GM19328 (cell line): ENCODE results near the gene HOMER2.
A peak's percentile ranks its signal among the peaks of the same experiment; 100 is the strongest.
"Not testable (repeated sequence)": the region's sequence is repeated elsewhere in the genome, so short reads cannot be mapped to it uniquely, and the experiment has no call there.

Experiments used
- ATAC-seq: cut with Tn5 transposase; IDR thresholded peaks from one replicate; pipeline ENCODE4 v1.9.1; 2021; ENCODE audit warnings: mild to moderate bottlenecking, moderate library complexity; ENCODE audit not compliant: unreplicated experiment

The HOMER2 gene

DNA sequence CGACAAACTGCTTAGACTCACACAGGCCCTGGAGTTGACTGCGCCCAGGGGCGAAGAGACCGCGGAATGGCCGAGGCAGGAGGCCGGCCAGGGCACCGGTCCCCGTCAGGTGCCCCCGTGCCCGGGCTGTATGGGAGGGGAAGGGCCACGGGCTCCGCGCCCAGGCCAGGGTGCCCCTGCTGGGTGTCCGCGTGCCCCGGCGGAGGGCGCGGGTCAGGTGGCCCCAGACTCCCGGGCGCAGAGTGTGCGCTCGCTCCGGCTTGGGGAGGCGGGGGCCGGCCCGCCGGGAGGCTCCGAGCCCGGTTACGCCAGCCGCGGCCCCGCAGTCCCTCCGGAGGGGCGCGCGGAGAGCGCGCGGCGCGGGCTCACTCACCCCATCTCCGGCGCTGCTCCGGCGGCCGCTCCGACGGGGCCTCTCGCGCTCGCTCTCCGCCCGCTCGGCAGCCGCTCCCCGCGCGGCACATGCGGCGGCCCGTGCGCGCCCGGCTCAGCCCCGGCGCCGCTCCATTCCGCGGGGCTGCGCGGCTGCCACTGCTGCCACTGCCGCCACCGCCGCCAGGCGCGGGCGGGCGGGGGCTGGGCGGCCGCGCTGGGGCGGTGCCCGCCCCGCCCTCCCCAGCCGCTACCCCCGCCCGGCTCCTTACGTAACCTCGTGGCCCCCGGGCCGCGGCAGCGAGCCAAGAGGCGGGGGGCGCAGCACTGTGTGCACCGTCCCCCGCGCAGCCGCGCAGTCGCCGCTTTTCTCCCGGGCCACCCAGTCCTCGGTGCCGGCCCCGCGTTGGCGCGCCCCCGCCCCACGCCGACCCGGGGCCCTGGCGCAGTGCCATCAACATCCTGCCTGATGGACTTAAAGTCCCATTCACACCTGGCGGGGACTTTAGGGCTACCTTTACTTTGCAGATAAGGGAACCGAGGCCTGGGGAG lies at the start of gene HOMER2:
Gene HOMER2 (minus strand): TSS at position 563 of the 924 bp plus-strand sequence. CDS start 185 bp downstream, at position 378.
- no peak for ATAC-seq

DNA sequence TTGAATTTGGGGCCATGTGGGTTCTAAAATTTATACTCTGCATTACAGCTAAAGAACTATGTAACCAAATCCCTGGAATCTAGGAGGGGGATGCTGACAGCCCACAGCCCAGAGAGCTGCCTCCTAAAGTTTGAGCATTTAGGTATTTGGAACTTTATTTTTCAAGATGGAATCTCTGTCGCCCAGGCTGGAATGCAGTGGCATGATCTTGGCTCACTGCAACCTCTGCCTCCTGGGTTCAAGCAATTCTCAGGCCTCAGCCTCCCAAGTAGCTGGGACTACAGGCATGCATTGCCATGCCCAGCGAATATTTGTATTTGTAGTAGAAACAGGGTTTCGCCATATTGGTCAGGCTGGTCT lies 48.1 kb upstream of the HOMER2 start:
- not testable (repeated sequence) for ATAC-seq

DNA sequence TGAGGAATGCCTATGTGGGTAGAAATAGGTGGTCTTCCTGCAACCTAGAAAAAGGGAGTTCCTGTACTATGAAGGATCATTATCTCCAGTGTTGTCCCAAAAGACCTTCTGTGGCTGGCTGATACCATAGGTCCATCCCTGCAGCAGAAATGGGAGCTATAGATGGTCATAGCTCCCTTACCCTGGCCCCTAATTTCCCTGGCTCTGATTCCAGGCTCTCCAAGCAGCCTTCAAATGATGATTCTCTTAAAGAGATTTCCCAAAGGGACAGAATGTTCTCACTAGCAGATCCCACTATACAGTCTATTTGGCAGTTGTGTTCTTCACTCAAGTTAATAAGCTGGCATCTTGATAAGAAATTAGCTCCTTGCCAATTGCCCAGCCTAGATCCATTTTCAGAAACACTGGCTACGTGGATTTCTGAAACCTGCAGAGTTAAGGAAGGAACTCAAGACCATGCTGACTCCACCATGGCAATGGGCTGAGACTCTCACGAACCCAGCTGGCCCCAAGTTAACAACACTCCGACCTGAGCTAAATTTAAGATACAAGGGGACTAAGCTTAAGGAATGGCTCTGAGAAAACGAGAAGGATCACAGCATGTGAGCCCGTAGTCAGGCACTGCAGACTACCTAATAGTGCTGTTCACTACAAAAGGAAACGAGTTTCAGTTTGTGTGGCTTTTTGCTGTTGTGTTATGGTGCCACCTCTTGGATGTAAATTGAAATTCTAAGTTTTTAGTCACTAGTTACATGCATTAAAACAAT lies 47.6 kb upstream of the HOMER2 start:
- peak; percentile 62 for ATAC-seq

DNA sequence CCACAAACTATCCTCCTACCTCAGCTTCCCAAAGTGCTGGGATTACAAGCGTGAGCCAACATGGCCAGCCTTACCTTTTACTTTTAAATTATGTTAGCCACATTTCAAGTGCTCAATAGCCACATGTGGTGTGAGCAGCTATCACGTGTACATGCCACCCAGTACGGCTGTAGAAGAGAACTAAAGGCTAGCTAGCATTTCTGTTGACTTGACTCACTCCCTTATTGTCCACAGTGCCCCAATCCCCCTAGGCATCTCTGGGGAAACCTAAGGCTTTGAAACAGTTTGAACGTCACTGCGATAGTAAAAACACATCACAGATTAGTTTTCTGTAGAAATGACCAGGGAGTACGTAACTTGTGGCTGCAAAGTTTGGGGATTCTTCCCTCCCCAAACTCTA lies 46.9 kb upstream of the HOMER2 start:
- no peak for ATAC-seq

DNA sequence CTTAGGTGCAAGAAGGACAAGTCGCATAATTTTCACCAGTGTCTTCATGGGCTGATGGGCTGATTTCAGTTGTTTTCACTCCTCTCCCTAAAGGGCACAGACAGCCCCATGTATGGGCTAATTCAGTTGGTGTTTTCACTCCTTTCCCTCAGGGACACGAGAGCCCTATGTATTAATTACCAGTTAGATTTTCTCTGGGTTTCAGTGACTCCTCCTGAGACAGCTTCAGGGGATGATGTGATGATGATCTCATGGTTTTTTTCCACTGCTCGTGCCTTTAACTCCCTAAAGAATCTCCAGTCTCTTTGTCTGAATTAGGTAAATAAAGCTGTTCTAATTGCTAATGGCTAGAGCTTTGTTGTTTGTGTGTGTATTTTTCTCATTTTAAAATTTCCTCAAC lies 43.4 kb upstream of the HOMER2 start:
- no peak for ATAC-seq

DNA sequence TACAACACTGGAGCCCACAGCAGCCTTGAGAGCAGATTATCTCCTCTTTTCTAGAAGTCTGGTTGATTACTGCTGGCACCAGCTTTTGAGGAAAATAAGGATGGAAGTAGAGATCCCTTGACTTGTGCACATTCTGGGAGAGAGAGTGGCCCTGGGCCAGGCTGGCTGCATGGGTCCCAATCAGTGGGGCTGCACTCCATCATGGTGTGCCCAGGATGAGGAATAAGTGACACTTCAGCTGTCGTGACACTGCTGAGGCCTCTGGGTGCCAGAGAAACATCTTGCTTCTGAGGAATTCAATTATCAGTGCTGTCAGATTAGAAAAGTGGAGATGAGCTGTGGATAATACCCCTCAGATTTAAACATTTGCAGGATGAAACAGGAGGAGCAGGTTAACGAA lies 42.6 kb upstream of the HOMER2 start:
- no peak for ATAC-seq

DNA sequence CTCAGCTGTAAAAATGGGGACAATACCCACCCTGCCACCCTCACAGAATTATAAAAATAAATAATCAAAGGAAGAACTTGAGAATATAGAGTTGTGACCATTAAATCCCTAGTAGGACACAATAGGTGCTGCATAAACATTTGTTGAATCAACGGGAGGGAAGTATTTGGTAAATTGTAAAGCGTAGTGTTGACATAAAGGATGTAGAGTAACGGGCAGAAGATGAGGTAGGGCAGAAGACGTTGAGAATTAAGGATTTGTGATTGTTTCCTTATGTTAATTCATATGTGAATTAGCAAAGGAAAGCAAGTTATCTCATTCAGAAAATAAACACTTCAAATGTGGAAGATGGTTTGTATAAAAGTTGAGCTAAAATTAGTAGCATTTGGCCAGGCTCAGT lies 40.6 kb upstream of the HOMER2 start:
- ATAC-seq = no peak

DNA sequence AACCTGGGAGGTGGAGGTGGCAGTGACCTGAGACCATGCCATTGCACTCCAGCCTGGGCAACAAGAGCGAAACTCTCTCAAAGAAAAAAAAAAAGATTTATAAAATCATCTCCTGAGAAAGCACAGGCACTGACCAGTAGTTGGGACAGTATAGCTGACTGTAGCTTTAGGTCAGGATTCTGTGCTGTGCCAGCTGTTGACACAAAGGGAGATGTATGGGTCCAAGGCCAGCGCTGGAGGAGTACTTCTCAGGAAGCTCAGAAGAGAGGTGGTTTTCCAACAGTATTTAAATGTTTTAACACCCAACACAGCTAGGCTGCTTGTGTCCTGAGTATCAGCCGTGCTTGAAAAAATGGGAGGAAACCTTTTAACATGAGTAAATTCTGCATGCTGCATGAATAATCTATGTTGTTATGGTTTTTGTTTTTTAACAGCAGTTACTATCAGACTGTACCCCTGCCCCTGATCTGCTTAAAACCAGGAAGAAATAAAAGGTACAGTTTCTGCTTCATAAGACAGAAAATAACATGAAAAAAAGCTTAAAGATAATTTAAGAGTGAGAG lies 40.0 kb upstream of the HOMER2 start:
- no peak for ATAC-seq

DNA sequence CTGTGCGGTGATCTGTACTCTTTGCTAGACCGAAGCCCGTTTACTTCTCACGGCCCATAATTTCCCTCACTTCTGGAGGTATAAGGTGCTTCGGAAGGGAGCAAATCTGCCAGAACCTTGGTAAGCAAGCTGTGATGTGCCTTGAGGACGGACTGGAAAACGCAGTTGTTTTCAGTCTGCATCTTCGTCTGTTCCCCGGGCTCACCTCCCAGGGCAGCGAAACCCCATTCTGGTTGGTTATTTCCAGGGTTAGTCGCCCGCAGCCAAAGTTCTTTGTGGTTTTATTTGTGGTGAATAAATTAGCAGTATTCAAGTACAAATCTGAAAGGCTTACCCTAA lies 33.9 kb upstream of the HOMER2 start:
- ATAC-seq = no peak

DNA sequence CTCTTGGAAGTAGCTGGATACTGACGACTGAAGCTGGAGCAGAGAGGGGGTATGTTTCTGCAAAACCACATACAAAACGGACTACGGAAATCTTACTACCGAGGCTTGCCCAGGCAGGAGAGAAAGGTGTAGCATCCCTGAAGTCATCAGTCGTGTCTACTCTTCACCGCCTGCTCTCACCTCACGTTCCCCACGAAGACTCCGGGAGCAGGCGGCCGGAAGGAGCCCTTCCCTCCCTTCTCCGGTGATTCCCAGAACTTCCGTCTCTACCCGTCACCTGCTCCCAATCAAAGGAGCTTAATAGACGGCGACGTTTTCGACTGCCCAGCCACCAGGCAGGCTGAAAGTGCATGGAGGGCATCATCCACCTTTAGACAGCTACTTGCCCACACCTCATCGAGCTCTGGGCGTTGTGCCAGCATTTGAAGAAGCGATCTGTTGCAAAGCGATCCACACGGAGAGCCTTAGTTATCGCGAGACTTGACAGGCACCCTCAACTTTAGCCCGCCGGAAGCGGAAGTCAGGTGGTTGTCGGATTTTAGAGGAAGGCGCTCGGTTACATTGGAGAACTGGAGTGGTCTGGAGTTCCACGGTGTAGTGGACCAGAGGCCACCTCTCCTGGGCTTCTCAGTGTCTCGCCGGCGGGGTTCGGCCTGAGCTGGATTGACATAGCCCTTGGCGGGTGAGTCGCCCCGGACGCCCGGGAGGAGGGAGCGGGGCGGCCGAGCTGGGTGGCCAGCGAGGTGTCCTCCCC lies 33.3 kb upstream of the HOMER2 start, which contains the start of gene RAMAC:
Gene RAMAC (plus strand): TSS at position 523 of the 754 bp plus-strand sequence. CDS start 2,809 bp downstream, outside the sequence.
- peak; percentile 94 for ATAC-seq

DNA sequence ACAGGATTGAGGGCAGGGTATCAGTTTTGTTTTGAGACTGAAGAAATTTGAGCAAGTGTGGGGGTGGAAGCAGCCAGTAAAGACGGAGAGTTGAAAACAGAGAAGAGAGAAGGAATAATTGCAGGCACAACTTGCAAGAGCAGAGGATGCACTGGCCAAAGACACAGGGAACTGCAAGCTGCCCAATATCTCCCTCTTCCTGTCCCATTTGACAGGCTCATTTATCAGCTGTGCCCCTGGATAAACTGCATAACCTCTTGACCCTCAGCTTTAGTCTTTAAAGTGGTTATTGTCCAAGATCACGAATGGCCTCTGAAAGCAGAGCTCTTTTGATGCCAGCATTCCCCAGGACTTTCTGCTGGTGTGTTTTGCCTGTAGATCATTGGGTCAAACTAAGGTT lies 28.5 kb upstream of the HOMER2 start:
- ATAC-seq = no peak

DNA sequence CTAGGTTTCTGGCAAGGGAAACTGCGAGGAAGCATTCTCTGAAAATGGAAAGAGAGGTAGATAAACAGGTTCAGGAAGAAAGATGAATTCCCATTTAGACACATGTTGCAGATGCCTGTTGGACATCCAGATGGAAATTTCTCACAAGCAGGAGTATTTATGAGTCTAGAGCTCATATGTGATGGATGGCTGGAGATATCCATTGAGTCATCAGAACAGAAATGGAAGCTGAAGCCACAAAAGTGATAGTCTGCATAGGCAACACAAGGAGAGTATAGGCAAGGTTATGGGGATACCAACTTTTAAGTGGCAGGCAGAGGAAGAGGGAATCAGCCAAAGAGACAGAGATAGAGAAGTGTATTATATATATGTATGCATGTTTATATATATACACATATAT lies 27.2 kb upstream of the HOMER2 start:
- ATAC-seq = no peak

DNA sequence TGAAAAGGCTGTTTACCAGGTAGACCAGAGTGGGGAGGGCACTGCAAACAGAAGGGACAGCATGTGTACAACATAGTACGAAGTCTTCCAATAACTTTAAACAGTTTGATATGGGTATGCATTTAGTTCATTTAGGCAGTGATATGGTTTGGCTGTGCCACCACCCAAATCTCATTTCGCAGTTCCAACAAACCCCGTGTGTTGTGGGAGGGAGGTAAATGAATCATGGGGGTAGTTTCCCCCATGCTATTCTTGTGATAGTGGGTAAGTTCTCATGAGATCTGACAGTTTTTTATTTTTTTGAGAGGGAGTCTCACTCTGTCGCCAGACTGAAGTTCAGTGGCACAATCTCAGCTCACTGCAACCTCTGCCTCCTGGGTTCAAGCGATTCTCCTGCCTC lies 25.9 kb upstream of the HOMER2 start:
- no peak for ATAC-seq

DNA sequence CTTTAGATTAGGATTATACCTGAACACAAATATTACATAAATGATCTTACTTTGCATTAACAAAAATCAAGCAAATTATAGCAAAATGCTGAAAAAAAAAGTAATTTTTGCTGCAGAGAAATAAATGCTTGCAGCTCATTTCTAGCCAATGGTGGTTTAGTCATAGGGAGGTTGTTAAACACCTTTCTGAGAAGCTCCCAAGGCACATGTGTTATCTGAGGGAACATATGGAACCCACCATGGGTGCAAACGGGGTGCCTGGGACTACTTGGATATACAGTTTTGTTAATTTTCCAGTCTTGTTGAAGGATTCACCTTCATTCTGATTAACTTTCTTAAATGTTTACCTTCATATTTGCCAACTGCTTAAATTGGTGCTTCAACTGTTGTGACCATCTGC lies 24.6 kb upstream of the HOMER2 start:
- ATAC-seq = no peak

DNA sequence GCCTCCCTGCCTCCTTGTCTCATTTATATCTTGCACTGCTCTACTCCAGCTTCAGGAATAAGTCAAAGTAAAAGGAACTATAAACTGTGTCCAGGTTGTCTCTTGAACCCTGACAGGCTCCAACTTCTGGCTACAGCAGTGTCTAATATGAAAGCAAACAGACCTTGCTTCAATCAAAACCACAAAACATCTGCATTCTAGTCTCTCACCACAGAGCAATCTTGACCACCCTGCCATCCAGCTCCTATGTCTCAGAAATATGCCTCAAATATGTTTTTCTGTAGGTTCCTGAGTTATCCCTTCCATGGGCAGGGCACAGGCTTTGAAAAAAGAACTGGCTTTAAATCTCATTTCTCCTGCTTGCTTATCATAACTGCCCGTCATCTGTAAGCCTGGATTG lies 20.5 kb upstream of the HOMER2 start:
- no peak for ATAC-seq

DNA sequence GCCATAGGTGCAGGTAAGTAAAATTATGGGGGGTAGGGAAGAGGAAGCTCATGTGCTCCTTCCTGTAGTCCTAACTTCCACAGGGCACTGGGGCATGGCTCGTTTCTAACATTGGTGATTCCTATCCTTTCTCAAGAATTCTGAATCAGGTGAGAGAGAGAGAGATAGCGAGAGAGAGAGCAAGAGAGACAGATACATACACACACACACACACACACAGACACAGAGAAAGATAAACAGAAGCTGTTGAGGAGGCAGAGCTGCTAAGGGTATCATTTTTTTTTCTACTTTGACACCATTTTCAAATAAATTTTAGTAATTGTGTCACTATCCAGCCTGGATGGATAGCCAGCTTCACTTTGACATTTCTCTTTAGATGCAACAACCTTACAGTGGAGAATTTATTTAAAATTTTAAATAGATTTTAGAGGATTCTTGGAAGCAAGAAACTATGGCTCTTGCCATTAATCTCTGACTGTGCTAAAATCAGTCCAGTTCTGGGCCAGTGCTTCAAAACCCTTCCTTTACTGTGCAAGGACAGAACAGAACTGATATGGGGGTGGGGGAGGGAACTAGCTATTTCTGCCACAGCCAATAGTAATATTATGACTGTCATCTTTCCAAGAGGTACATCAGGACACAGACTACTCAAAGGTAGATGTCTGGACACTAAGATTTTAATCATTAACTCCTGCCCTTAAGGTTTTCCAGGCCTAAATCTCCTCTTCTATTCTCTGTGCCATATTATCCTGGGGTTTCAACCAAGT lies 18.9 kb upstream of the HOMER2 start:
- no peak for ATAC-seq

DNA sequence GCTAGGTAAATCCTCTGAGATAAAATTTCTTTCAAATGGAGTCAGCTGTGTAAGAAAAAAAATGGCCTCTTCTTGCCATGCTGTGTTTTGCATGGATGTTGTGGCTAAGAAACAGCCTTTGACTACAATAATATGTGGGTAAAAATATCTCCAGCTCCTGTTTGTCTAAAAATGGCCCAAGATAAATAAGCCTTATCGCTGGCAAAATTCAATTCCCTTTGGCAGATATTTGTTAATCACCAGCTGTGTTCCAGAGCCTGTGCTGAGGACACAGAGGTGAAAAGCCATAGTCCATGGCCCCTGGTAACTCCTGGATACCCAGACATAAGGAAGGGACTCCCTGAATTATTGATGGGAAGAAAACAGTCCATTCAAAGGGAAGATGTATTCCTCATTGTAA lies 18.2 kb upstream of the HOMER2 start:
- ATAC-seq = no peak

DNA sequence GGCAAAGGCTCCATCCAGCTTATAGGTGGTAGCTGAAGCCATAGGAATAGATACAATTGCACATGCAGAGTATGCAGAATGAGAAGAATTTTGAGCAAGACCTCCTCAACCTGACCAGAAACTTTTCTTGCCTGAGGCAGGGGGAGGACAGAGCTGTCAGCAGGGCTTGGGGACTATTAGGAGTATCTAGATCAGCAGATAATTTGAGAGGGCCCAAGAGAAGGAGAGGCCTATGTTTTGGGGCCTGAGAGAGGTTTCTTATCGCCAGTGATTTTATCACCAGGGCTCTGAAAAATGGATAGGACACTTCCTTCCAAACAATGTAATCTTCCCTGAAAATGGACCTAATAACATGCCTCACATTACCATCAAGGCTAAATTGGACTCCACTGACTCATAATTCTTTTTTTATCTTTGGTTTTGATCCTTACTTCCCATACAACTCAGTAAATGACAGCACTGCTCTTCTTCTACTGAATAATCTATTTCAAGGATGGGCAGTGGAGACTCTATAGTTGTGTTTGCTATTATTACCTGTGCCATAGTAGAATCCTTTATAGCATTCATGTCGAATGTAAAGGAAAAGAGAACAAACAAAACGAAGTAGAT lies 17.7 kb upstream of the HOMER2 start:
- no peak for ATAC-seq

DNA sequence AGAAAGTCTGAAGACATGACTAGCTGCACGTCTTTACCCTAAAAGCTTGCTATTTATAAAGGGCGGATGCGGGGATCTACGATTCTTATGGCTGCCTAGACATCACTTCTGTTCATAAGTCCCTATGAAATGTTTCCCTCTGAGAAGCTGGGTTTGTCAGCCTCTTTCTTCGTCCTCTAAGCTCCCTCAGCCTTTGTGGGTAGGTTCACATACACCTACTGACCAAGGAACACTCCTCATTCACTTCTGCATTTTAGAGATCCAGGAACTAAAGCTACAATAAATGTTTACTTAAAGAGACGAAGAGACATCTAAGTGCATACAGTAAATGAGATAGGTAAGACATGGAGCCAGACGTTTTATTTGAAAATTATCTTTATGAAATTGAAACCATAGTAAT lies 16.8 kb upstream of the HOMER2 start:
- no peak for ATAC-seq

DNA sequence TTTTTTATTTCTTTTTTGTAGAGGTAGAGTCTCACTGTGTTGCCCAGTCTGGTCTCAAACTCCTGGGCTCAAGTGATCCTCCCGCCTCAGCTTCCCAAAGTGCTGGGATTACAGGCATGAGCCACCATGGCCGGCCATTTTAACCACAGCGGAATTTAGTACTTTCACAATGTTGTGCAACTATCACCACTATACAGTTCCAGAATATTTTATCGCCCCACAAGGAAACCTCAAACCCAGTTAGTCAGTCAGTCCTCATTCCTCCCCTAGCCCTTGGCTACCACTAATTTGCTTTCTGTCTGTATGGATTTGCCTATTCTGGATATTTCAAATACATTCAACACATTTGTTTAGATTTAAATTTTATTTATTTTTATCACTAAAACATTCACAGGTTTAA lies 15.5 kb upstream of the HOMER2 start:
- ATAC-seq = no peak
